Measurements from ENCODE around the gene COBL. TPM values are rescaled to one million over a fixed set of nuclear protein-coding genes. Genes with fewer than 3 reads are reported as not detected.

The COBL gene
- total RNA-seq, 1 experiment from 2014 or later, result 0.39 TPM

DNA sequence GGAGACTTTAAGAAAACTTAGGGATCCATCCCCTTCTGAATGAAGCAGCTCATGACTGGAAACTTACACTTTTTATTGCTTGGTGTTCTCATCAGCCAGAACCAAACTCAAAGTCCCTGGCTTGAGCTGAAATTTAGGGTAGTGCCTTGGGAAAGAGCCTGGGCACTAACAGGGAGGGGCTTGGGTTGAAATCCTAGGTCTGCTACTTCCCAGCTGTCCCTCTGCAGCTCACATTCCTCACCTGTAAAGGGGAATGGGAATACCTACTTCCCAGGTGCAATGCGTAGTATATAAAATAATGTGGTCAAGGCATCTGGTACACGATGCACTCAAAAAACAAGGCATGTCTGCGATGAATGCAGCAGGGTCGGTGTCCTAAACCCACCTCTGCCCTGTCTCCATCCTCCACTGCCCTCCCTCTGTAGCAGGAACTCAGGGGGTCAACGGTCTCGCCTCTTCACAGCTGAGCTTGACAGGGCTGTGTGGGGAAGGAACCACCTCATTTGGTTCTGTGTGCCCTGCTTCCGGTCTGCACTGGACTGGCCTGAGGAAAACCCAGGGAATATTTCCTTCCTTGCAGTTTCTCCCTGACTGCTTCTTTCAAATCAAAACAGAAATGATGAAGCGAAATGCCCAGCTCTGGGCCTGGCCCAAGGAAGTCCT, 80.0 kb downstream of the COBL start:
- H3K4me1 ChIP-seq (ENCODE audit: control insufficient read depth, insufficient read depth, low read length), result no peaks in the 10 kb centered on the region
- ChIA-PET CTCF (interaction anchor here (0.7 to 1.1 kb wide), 2 partner anchors 11 to 82 kb away, joined by 3 read pairs; no protein-coding TSS in a partner anchor), POLR2A (no interaction called here)
- intact Hi-C loops (cut with micrococcal nuclease; ENCODE audit: unreplicated experiment) (no loop called here), in situ Hi-C loops (cut with HindIII; ENCODE audit: low pct_unique_long_range_greater_than_20kb, low sequenced_read_pairs) (no loop called here)
- ATAC-seq, result no peak
- BruUV-seq (replicated peaks), result no TSS peak
- H3K4me3 ChIP-seq (ENCODE audit: low read depth in 2 of 2, low read length in 2 of 2), result no peak overlapping the region
- no peaks in the 10 kb centered on the region for H3K36me3 ChIP-seq (ENCODE audit: control insufficient read depth, insufficient read depth, low read length)
- TF ChIP-seq SIN3A (IDR thresholded peaks at IDR 0.05; ENCODE audit: borderline replicate concordance, insufficient read depth, low read depth, low read length) (no peak), POLR2AphosphoS5 (IDR thresholded peaks at IDR 0.05; ENCODE audit: low read depth, low read length) (no peak), CTCF (IDR thresholded peaks at IDR 0.05) (no peak), TCF7L2 (IDR thresholded peaks at IDR 0.05; ENCODE audit: low read depth, low read length) (no peak), REST (IDR thresholded peaks at IDR 0.05; ENCODE audit: insufficient read depth in 1 of 2, low read depth in 2 of 2, low read length in 1 of 2) (no peak)
- DNase-seq (ENCODE audit: low read depth, low spot score), result no peak
- no peak overlapping the region for H3K27ac ChIP-seq (ENCODE audit: low read length)
- no peaks in the 10 kb centered on the region for H3K9me3 ChIP-seq (ENCODE audit: control insufficient read depth, insufficient read depth, low read depth, low read length)
- no peaks in the 10 kb centered on the region for H3K27me3 ChIP-seq (ENCODE audit: control insufficient read depth, insufficient read depth, low read length)

- ATAC-seq (no peak), DNase-seq (ENCODE audit: low read depth, low spot score) (no peak)
- no peaks in the 10 kb centered on the region for H3K36me3 ChIP-seq (ENCODE audit: control insufficient read depth, insufficient read depth, low read length)
- H3K4me3 ChIP-seq (ENCODE audit: low read depth in 2 of 2, low read length in 2 of 2), result no peak overlapping the region
- H3K4me1 ChIP-seq (ENCODE audit: control insufficient read depth, insufficient read depth, low read length), result no peaks in the 10 kb centered on the region
- POLR2A ChIA-PET, result no interaction called here
- TF ChIP-seq SIN3A (IDR thresholded peaks at IDR 0.05; ENCODE audit: borderline replicate concordance, insufficient read depth, low read depth, low read length) (no peak), TCF7L2 (IDR thresholded peaks at IDR 0.05; ENCODE audit: low read depth, low read length) (no peak), REST (IDR thresholded peaks at IDR 0.05; ENCODE audit: insufficient read depth in 1 of 2, low read depth in 2 of 2, low read length in 1 of 2) (no peak), CTCF (IDR thresholded peaks at IDR 0.05) (no peak), POLR2AphosphoS5 (IDR thresholded peaks at IDR 0.05; ENCODE audit: low read depth, low read length) (no peak)
- H3K27me3 ChIP-seq (ENCODE audit: control insufficient read depth, insufficient read depth, low read length), result no peaks in the 10 kb centered on the region
- intact Hi-C loops (cut with micrococcal nuclease; ENCODE audit: unreplicated experiment), result no loop called here
- CTCF ChIA-PET, result interaction anchor here (1.1 kb wide), 1 partner anchor 11 kb away, joined by 3 read pairs; no protein-coding TSS in a partner anchor
- no TSS peak for BruUV-seq (replicated peaks)
- no peaks in the 10 kb centered on the region for H3K9me3 ChIP-seq (ENCODE audit: control insufficient read depth, insufficient read depth, low read depth, low read length)
- in situ Hi-C loops (cut with HindIII; ENCODE audit: low pct_unique_long_range_greater_than_20kb, low sequenced_read_pairs), result no loop called here
- H3K27ac ChIP-seq (ENCODE audit: low read length), result no peak overlapping the region
Observed at GRCh38 chr7:51235593-51236313, 80.9 kb downstream of the COBL start.
